SH-SY5Y (cell line): ENCODE measurements around the gene ATP10B.

ENCODE experiments used
- GATA2 ChIP-seq: IDR thresholded peaks from 2 replicates; pipeline ENCODE4 v1.6.1; 2011; ENCODE audit warnings: mild to moderate bottlenecking, low read depth, low read length
- GATA3 ChIP-seq: IDR thresholded peaks from 2 replicates; pipeline ENCODE4 v1.6.1; 2011; ENCODE audit warnings: low read depth, mild to moderate bottlenecking, low read length, moderate library complexity

The ATP10B gene

GRCh38 chr5:160835818-160836528 lies 16.0 kb downstream of the ATP10B start:
- TF ChIP-seq GATA2 (no peak), GATA3 (no peak)

- TF ChIP-seq GATA2 = no peak
- no peak for TF ChIP-seq GATA3
Measured at GRCh38 chr5:160835376-160835775, 16.6 kb downstream of the ATP10B start.

- TF ChIP-seq GATA3 (no peak), GATA2 (no peak)
Measured at GRCh38 chr5:160833806-160834205, 18.2 kb downstream of the ATP10B start.

- no peak for TF ChIP-seq GATA3
- no peak for TF ChIP-seq GATA2
Measured at GRCh38 chr5:160831801-160832200, 20.2 kb downstream of the ATP10B start.

GRCh38 chr5:160824301-160825001 lies 27.6 kb downstream of the ATP10B start:
- no peak for TF ChIP-seq GATA3
- TF ChIP-seq GATA2 = no peak

- TF ChIP-seq GATA3 (no peak), GATA2 (no peak)
Measured at GRCh38 chr5:160805376-160805775, 46.6 kb downstream of the ATP10B start.

- TF ChIP-seq GATA3 = no peak
- no peak for TF ChIP-seq GATA2
Measured at GRCh38 chr5:160802592-160802991, 49.4 kb downstream of the ATP10B start.

GRCh38 chr5:160800375-160801275 lies 51.4 kb downstream of the ATP10B start:
- TF ChIP-seq GATA3 (no peak), GATA2 (no peak)

GRCh38 chr5:160799184-160799583 lies 52.8 kb downstream of the ATP10B start:
- TF ChIP-seq GATA3 (no peak), GATA2 (no peak)

- no peak for TF ChIP-seq GATA3
- TF ChIP-seq GATA2 = no peak
Measured at GRCh38 chr5:160797020-160797419, 55.0 kb downstream of the ATP10B start.

- TF ChIP-seq GATA3 = no peak
- no peak for TF ChIP-seq GATA2
Measured at GRCh38 chr5:160793530-160793899, 58.5 kb downstream of the ATP10B start.

- TF ChIP-seq GATA2 = no peak
- no peak for TF ChIP-seq GATA3
Measured at GRCh38 chr5:160792732-160793529, 59.1 kb downstream of the ATP10B start.

GRCh38 chr5:160792281-160792680 lies 59.7 kb downstream of the ATP10B start:
- TF ChIP-seq GATA3 (no peak), GATA2 (no peak)
